Kidney epithelial cell (primary cell): ENCODE results near the gene PKP1. TPM values are rescaled to one million over a fixed set of nuclear protein-coding genes. Genes with fewer than 3 reads are reported as not detected.
A peak's percentile ranks its signal among the peaks of the same experiment; 100 is the strongest.

Experiments
- DNase-seq: peaks from one replicate; pipeline ENCODE4 v3.0.0-alpha.2; 2010; ENCODE audit warnings: low read depth
- H3K27me3 ChIP-seq: 2 replicates; pipeline ENCODE4 v1.6.0; 2011; ENCODE audit warnings: low read length; ENCODE audit not compliant: control insufficient read depth, insufficient read depth
- H3K36me3 ChIP-seq: 2 replicates; pipeline ENCODE4 v1.5.1; 2011; ENCODE audit warnings: low read length; ENCODE audit not compliant: control insufficient read depth, insufficient read depth
- H3K4me3 ChIP-seq: 2 replicates; pipeline ENCODE4 v1.5.1; 2011; ENCODE audit warnings: low read depth, mild to moderate bottlenecking, control low read depth, low read length
- total RNA-seq: library from RNA; depleted of rRNA; stranded (reverse); fragments of >200 nt; gene quantifications from 2 replicates; pipeline ENCODE4 v1.2.3, GENCODE V29; 2015
- TF ChIP-seq, protein P1 (sequence below): IDR thresholded peaks from 2 replicates; pipeline ENCODE4 v1.5.1; 2011; ENCODE audit warnings: mild to moderate bottlenecking, moderate library complexity, low read length, control low read depth, inconsistent platforms; ENCODE audit not compliant: insufficient read depth, poor library complexity, severe bottlenecking

Gene PKP1
- total RNA-seq, 1 donor from 2014 or later = 8.7 TPM

DNA sequence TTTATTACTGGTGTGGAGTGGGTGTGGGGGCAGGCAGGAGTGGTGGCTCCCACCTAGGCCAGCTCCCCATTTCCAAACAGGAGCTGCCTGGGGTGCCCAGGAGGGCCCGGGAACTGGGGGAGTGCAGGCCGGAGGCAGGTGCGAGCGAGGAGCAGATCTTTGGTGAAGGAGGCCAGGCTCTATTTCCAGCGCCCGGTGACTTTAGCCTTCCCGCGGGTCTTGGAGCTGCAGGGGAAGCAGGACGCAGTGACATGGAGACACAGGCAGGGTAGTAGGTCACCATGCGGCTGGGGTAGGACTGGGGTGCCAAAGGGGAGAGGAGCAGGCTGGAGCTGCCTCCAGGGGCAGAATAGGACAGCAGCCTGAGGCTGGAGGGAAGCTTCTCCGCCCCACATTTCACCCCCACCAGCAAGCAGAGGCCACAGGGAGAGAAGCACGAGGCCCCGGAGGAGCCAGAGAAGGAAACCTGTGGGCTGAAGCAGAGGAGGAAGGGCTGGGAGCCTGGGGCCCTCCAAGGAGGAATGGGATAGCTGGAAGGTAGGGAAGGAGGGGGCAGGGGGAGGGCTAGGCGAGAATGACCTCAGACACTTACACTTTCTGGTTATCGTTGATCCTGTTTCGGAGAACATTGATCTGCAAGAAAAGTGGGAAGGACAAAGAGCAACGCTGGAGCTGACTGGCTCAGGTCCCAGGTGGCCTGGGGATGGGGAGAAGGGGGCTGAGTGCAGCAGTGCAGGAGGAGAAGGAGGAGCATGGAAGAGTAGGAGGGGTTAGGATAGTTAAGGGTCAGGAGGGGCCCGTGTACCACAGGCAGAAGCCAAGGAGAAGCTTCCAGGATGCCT lies 75.9 kb downstream of the PKP1 start:
- H3K4me3 ChIP-seq = no peak overlapping the region
- no peak for DNase-seq
- TF ChIP-seq, protein P1, sequence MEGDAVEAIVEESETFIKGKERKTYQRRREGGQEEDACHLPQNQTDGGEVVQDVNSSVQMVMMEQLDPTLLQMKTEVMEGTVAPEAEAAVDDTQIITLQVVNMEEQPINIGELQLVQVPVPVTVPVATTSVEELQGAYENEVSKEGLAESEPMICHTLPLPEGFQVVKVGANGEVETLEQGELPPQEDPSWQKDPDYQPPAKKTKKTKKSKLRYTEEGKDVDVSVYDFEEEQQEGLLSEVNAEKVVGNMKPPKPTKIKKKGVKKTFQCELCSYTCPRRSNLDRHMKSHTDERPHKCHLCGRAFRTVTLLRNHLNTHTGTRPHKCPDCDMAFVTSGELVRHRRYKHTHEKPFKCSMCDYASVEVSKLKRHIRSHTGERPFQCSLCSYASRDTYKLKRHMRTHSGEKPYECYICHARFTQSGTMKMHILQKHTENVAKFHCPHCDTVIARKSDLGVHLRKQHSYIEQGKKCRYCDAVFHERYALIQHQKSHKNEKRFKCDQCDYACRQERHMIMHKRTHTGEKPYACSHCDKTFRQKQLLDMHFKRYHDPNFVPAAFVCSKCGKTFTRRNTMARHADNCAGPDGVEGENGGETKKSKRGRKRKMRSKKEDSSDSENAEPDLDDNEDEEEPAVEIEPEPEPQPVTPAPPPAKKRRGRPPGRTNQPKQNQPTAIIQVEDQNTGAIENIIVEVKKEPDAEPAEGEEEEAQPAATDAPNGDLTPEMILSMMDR = no peak
- H3K36me3 ChIP-seq = no peaks in the 10 kb centered on the region
- H3K27me3 ChIP-seq = peaks cover 5% of the 10 kb centered on the region

DNA sequence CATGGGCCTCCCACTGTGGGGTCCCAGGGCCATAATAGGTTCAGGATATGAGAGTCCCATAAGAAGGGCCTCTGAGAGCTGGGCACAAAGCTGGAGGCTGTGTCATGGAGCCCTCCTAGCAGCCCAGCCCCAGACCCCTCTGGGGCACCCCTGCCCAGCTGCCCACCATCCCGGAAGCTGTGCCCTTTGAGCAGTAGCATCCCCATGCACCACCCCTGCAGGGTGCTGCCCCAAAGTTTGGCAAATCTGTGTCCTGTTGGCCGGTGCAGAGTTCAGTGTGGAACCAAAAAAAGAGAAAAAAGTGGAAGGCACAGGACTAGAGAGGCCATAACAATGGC lies 76.5 kb downstream of the PKP1 start:
- TF ChIP-seq, protein P1 = no peak
- peaks cover 5% of the 10 kb centered on the region for H3K27me3 ChIP-seq
- H3K4me3 ChIP-seq = no peak overlapping the region
- no peak for DNase-seq
- no peaks in the 10 kb centered on the region for H3K36me3 ChIP-seq

DNA sequence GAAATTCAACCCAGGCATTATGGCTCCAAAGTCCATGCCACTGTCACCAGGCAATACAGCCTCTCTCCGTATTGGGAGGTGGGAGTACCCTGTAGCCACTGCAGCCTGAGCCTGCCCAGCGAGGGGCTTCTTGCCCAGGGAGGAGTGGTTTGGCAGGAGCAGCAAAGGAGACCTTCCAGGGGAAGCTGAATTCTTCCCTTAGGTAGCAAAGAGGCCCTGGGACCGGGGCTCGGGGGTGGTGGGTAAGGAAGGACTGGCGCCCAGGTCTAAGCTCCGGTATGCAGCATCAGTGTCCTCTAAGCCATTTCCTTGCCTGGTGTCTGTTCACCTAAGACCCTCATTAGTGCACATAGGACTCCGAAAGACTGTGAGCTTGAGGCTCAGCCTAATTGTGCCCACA lies 77.2 kb downstream of the PKP1 start:
- peaks cover 2% of the 10 kb centered on the region for H3K27me3 ChIP-seq
- TF ChIP-seq, protein P1 = no peak
- H3K36me3 ChIP-seq = no peaks in the 10 kb centered on the region
- DNase-seq = no peak
- no peak overlapping the region for H3K4me3 ChIP-seq

DNA sequence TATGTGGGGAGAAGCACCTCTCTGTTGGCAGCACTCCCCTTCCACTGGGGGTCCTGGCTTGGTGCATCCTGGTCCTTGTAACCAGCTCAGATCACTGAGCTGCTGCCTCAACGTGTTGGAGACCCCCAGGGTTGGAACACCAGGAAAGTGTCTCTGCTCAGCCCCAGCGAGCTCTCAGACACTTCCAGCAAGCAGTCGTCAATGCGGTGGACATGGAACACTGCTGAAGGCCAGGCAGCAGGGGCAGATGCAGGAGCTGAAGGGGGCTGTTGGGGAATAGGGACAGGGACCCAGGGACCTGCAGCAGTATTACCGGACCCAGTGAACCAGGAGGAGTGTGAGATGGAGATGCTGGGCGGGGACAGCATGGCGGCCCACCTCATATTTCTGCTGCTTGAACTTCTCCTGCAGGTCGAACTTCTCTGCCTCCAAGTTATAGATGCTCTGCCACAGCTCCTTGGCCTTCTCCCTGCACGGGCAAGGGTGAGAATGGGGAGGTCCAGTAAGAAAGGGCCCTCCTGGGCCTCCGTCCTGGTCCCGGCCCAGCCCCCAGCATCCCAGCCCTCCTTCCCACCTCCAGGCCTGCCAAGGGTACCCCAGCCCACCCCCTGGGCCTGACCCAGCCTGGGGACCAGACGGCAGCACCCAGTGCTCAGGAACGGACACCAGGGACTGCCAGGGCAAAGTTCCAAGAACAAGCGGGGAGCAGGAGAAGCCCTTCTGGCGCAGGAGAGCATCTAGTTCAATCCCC lies 77.8 kb downstream of the PKP1 start:
- TF ChIP-seq, protein P1 = no peak
- peaks cover 1% of the 10 kb centered on the region for H3K27me3 ChIP-seq
- no peak for DNase-seq
- H3K36me3 ChIP-seq = no peaks in the 10 kb centered on the region
- no peak overlapping the region for H3K4me3 ChIP-seq

DNA sequence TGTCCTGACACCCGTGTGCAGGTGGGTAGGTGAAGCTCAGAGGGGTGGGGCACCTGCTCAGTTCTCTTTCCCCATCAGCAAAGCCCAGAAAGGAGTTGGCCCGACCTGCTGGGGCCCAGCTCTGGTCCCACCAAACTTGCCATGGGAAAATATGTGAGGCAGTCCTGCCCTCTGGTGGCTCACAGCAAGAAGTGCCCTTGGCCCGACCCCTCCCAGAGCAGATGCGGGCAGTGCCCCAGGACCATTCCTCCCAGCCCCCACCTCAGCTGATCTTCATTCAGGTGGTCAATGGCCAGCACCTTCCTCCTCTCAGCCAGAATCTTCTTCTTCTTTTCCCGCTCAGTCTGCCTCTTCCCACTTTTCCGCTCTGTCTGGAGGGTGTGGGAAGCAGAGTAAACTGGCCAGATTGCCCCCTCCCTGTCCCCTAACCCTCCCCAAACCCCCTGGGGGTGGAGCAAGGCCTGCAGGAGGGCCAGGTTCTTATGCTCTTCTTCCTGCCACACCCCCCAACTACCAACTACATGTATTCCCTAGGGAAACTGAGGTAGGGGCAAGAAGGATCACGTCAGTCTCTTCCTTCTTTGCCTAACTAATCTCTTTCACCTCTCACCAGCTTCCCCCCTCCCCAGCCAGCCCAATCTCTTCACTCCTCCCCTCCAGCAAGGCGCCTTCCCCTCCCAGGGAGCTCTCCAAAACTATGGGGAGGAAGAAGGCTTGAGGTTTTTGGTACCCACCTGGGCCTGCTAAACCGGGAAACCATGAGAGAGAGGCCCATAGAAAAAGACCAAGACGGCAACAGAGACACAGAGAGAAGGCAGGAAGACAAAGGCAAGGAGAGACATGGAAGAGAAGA lies 78.6 kb downstream of the PKP1 start:
- DNase-seq = no peak
- H3K36me3 ChIP-seq = no peaks in the 10 kb centered on the region
- no peaks in the 10 kb centered on the region for H3K27me3 ChIP-seq
- TF ChIP-seq, protein P1 = peak; percentile 75
- no peak overlapping the region for H3K4me3 ChIP-seq
